Measurements from ENCODE around the gene NDUFAF7.

GRCh38 chr2:37190290-37190689 lies 41.2 kb upstream of the NDUFAF7 start:
- TF ChIP-seq POLR2A (IDR thresholded peaks at IDR 0.05) (no peak), EP300 (IDR thresholded peaks at IDR 0.05) (no peak)
- TF ChIP-seq, protein P1, sequence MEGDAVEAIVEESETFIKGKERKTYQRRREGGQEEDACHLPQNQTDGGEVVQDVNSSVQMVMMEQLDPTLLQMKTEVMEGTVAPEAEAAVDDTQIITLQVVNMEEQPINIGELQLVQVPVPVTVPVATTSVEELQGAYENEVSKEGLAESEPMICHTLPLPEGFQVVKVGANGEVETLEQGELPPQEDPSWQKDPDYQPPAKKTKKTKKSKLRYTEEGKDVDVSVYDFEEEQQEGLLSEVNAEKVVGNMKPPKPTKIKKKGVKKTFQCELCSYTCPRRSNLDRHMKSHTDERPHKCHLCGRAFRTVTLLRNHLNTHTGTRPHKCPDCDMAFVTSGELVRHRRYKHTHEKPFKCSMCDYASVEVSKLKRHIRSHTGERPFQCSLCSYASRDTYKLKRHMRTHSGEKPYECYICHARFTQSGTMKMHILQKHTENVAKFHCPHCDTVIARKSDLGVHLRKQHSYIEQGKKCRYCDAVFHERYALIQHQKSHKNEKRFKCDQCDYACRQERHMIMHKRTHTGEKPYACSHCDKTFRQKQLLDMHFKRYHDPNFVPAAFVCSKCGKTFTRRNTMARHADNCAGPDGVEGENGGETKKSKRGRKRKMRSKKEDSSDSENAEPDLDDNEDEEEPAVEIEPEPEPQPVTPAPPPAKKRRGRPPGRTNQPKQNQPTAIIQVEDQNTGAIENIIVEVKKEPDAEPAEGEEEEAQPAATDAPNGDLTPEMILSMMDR (IDR thresholded peaks at IDR 0.05), result no peak

Data from ovary (tissue), 3 donors.